CD14-positive monocyte (primary cell): ENCODE results near the gene DPP6. TPM values are rescaled to one million over a fixed set of nuclear protein-coding genes. Genes with fewer than 3 reads are reported as not detected.

ENCODE experiments used
- DNase-seq, 3 donors: peaks; one replicate each; pipeline ENCODE4 v3.0.0-alpha.2; 2011 to 2022
- H2AFZ ChIP-seq: 2 replicates; pipeline ENCODE4 v1.6.0; 2012; ENCODE audit warnings: mild to moderate bottlenecking, low read depth, low read length, inconsistent platforms; ENCODE audit not compliant: insufficient read depth, poor library complexity, severe bottlenecking
- H3K27ac ChIP-seq, 2 donors: 1 replicate in 1 of 2; 2 replicates in 1 of 2; pipeline ENCODE4 v1.5.1; 2012 to 2013; ENCODE audit warnings: low read length in 2 of 2, control low read depth in 1 of 2, inconsistent platforms in 1 of 2, low read depth in 1 of 2, mild to moderate bottlenecking in 1 of 2
- H3K27me3 ChIP-seq, 2 donors: one replicate each; pipeline versions ENCODE4 v1.6.0 to v1.6.1; 2011 to 2013; ENCODE audit warnings: low read length in 2 of 2; ENCODE audit not compliant: control insufficient read depth in 2 of 2, insufficient read depth in 2 of 2
- H3K36me3 ChIP-seq, 2 donors: replicated peaks in 1 of 2; 1 replicate in 1 of 2; 2 replicates in 1 of 2; pipeline versions ENCODE4 v1.5.1 to v1.6.1; 2012 to 2013; ENCODE audit warnings: low read length in 2 of 2, control low read depth in 1 of 2, inconsistent platforms in 1 of 2, mild to moderate bottlenecking in 1 of 2; ENCODE audit not compliant: insufficient read depth in 2 of 2, control insufficient read depth in 1 of 2
- H3K4me1 ChIP-seq, 2 donors: 1 replicate in 1 of 2; 2 replicates in 1 of 2; pipeline versions ENCODE4 v1.5.1 to v1.6.1; 2012 to 2013; ENCODE audit warnings: low read length in 2 of 2, control low read depth in 1 of 2, inconsistent platforms in 1 of 2, mild to moderate bottlenecking in 1 of 2, moderate library complexity in 1 of 2; ENCODE audit not compliant: insufficient read depth in 2 of 2, control insufficient read depth in 1 of 2
- H3K4me2 ChIP-seq: replicated peaks from 2 replicates; pipeline ENCODE3; 2012; ENCODE audit warnings: low read length, moderate library complexity, mild to moderate bottlenecking; ENCODE audit not compliant: poor library complexity, severe bottlenecking; ENCODE audit errors: extremely low read depth
- H3K4me3 ChIP-seq, 3 experiments: fragments of 200-600 bp in 1 of 3; sonication (generic) in 1 of 3; replicated peaks in 1 of 3; 1 replicate in 2 of 3; 2 replicates in 1 of 3; pipeline ENCODE4 v1.5.1; 2011 to 2013; ENCODE audit warnings: low read length in 3 of 3, mild to moderate bottlenecking in 3 of 3, control low read depth in 2 of 3, low read depth in 2 of 3, inconsistent platforms in 1 of 3, moderate library complexity in 1 of 3
- H3K79me2 ChIP-seq: 2 replicates; pipeline ENCODE4 v1.6.0; 2012; ENCODE audit warnings: mild to moderate bottlenecking, control low read depth, inconsistent platforms, low read length, moderate library complexity; ENCODE audit not compliant: insufficient read depth
- H3K9ac ChIP-seq: 2 replicates; pipeline ENCODE4 v1.6.0; 2017; ENCODE audit warnings: low read length, mild to moderate bottlenecking; ENCODE audit not compliant: insufficient read depth, poor library complexity, severe bottlenecking
- H3K9me3 ChIP-seq, 2 donors: replicated peaks in 1 of 2; 1 replicate in 1 of 2; 2 replicates in 1 of 2; pipeline versions ENCODE4 v1.5.1 to v1.6.1; 2012 to 2013; ENCODE audit warnings: low read length in 2 of 2, control low read depth in 1 of 2; ENCODE audit not compliant: control insufficient read depth in 1 of 2, insufficient read depth in 1 of 2
- H4K20me1 ChIP-seq: 2 replicates; pipeline ENCODE4 v1.6.0; 2012; ENCODE audit warnings: mild to moderate bottlenecking, low read length, control low read depth, moderate library complexity; ENCODE audit not compliant: insufficient read depth
- H3K27ac Mint-ChIP-seq, 7 donors: one replicate each; pipeline ENCODE4 v1.8.0; 2020; ENCODE audit warnings: mild to moderate bottlenecking in 7 of 7, mixed read lengths in 7 of 7, moderate library complexity in 6 of 7, inconsistent platforms in 2 of 7
- H3K27me3 Mint-ChIP-seq, 3 donors: one replicate each; pipeline ENCODE4 v1.8.0; 2021 to 2022; ENCODE audit warnings: low read depth in 3 of 3, mild to moderate bottlenecking in 3 of 3, mixed read lengths in 3 of 3, moderate library complexity in 3 of 3, inconsistent platforms in 1 of 3
- H3K36me3 Mint-ChIP-seq, 2 donors: one replicate each; pipeline ENCODE4 v1.8.0; 2020; ENCODE audit warnings: mixed read lengths in 2 of 2, inconsistent platforms in 1 of 2, mild to moderate bottlenecking in 1 of 2
- H3K4me1 Mint-ChIP-seq: one replicate; pipeline ENCODE4 v1.8.0; 2020; ENCODE audit warnings: mild to moderate bottlenecking, mixed read lengths
- H3K4me3 Mint-ChIP-seq, 2 donors: one replicate each; pipeline ENCODE4 v1.8.0; 2020; ENCODE audit warnings: mild to moderate bottlenecking in 2 of 2, mixed read lengths in 2 of 2, moderate library complexity in 1 of 2
- H3K9me3 Mint-ChIP-seq, 7 donors: one replicate each; pipeline ENCODE4 v1.8.0; 2020 to 2022; ENCODE audit warnings: mixed read lengths in 7 of 7, mild to moderate bottlenecking in 6 of 7, moderate library complexity in 6 of 7, inconsistent platforms in 2 of 7
- WGBS: methylation state at CpG from one replicate; pipeline ENCODE4 v1.1.5; 2013; ENCODE audit warnings: missing lambda C conversion rate; ENCODE audit not compliant: insufficient coverage; 5-methylcytosine and 5-hydroxymethylcytosine counted together
- intact Hi-C, 2 donors: fragments of 100-400 bp; cut with micrococcal nuclease; formaldehyde crosslinking; loops; one replicate each; pipeline versions ENCODE4 v1.15.0 to v1.15.1; 2023
- polyA plus RNA-seq, 3 donors: library from polyadenylated mRNA; depleted of rRNA in 1 of 3; unstranded in 2 of 3; stranded (reverse) in 1 of 3; fragments of 300-500 nt in 2 of 3; fragments of >200 nt in 1 of 3; fragmentation: Illumina TruSeq in 2 of 3; gene quantifications; 1 replicate in 2 of 3; 2 replicates in 1 of 3; pipeline ENCODE4 v1.2.3, GENCODE V29; 2012 to 2021
- TF ChIP-seq, protein P1 (sequence below): fragments of 200-600 bp; IDR thresholded peaks from one replicate; pipeline ENCODE4 v1.8.0; 2022; ENCODE audit warnings: antibody characterized with exemption, mild to moderate bottlenecking

DPP6 gene
- polyA plus RNA-seq, 3 donors: not detected

DNA sequence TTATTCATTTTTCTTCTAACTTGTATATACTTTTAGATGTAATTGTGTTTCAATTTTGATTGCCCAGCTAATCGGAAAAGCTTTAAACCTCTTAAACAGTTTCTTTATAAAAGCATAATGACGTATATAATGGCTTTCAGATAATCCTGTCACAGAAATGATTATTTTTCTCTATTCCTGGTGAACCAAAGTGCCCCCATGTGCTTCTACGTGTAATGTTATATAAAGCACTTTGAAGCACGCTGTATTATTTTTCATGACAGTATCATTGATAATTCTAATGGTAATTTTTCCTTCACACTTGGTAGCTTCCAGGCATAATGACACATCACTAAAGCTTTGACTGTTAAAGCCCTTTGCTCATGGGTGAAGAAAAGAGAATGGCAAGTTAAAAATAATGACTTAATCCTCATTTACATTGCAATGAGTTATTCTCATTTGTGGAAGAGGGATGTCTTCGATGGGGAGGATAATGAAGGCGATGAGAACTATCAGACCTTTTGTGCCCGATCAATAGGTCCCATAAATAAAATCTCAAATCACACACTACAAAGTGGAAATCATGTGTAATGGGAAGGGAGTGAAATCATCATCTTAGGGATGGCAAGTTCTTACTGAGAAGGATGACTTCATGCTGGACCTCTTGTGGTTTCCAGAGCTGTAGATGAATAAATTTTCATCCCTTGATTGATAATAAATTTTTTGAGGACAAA is 460.1 kb downstream of the DPP6 start:
- Mint-ChIP-seq H3K27me3 (no peaks in the 10 kb centered on the region), H3K4me3 (no peak overlapping the region), H3K36me3 (no peaks in the 10 kb centered on the region), H3K9me3 (peaks cover 2 to 19% (median 6%) of the 10 kb centered on the region in 7 donors), H3K4me1 (no peaks in the 10 kb centered on the region), H3K27ac (no peak overlapping the region)
- H3K9me3 ChIP-seq: peaks cover 5 to 6% of the 10 kb centered on the region in 2 donors
- no peak overlapping the region for H3K27ac ChIP-seq
- H3K4me2 ChIP-seq: no peak overlapping the region
- no peaks in the 10 kb centered on the region for H4K20me1 ChIP-seq
- no peaks in the 10 kb centered on the region for H3K27me3 ChIP-seq
- intact Hi-C loops: no loop called here
- no peaks in the 10 kb centered on the region for H3K79me2 ChIP-seq
- no peaks in the 10 kb centered on the region for H3K4me1 ChIP-seq
- H3K4me3 ChIP-seq: no peak overlapping the region
- DNase-seq: no peak
- no peaks in the 10 kb centered on the region for H3K36me3 ChIP-seq
- TF ChIP-seq, protein P1, sequence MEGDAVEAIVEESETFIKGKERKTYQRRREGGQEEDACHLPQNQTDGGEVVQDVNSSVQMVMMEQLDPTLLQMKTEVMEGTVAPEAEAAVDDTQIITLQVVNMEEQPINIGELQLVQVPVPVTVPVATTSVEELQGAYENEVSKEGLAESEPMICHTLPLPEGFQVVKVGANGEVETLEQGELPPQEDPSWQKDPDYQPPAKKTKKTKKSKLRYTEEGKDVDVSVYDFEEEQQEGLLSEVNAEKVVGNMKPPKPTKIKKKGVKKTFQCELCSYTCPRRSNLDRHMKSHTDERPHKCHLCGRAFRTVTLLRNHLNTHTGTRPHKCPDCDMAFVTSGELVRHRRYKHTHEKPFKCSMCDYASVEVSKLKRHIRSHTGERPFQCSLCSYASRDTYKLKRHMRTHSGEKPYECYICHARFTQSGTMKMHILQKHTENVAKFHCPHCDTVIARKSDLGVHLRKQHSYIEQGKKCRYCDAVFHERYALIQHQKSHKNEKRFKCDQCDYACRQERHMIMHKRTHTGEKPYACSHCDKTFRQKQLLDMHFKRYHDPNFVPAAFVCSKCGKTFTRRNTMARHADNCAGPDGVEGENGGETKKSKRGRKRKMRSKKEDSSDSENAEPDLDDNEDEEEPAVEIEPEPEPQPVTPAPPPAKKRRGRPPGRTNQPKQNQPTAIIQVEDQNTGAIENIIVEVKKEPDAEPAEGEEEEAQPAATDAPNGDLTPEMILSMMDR: no peak
- no CpG with 5 or more reads among the region's 7 CpGs for WGBS
- H2AFZ ChIP-seq: no peak overlapping the region
- H3K9ac ChIP-seq: no peak overlapping the region

DNA sequence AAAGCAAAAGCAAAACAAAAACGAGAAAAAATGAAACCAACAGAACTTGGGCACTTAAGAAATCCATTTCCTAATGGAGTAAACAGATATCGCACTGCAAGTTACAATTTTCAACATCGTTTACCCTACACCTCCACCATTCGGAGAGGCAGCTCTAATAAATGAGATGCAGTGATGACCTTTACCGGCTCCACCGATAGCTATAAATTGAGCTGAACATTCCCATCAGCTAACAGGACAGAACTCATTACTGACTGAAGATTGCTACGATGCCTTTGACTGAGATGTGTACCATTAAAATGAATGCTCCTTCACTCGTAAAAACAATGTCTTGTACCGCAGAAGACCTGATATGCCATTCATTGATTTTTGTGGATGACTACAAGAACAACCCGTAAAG is 465.6 kb downstream of the DPP6 start:
- H3K9me3 Mint-ChIP-seq: peaks cover 2 to 31% (median 19%) of the 10 kb centered on the region in 7 donors
- Histone ChIP-seq H3K4me3 (no peak overlapping the region), H3K27ac (no peak overlapping the region), H3K4me1 (no peaks in the 10 kb centered on the region), H4K20me1 (no peaks in the 10 kb centered on the region), H3K9me3 (peaks cover 13 to 19% of the 10 kb centered on the region in 2 donors), H3K36me3 (no peaks in the 10 kb centered on the region), H3K9ac (no peak overlapping the region), H3K79me2 (no peaks in the 10 kb centered on the region), H2AFZ (no peak overlapping the region), H3K4me2 (no peak overlapping the region), H3K27me3 (no peaks in the 10 kb centered on the region)
- intact Hi-C loops: no loop called here
- H3K4me1 Mint-ChIP-seq: no peaks in the 10 kb centered on the region
- no peak overlapping the region for H3K27ac Mint-ChIP-seq
- H3K27me3 Mint-ChIP-seq: no peaks in the 10 kb centered on the region
- TF ChIP-seq, protein P1: no peak
- no peak overlapping the region for H3K4me3 Mint-ChIP-seq
- 95% methylated on average over 9 of the region's 10 CpGs for WGBS
- no peaks in the 10 kb centered on the region for H3K36me3 Mint-ChIP-seq
- no peak for DNase-seq
